OCI-M1 (cell line): ENCODE results near the gene PCDHGB1.
"Not testable (repeated sequence)": the region's sequence is repeated elsewhere in the genome, so short reads cannot be mapped to it uniquely, and the experiment has no call there.

Experiments
- DNase-seq: peaks from one replicate; lab custom pipeline; 2025; lab: John Stamatoyannopoulos, UW

PCDHGB1 gene

DNA sequence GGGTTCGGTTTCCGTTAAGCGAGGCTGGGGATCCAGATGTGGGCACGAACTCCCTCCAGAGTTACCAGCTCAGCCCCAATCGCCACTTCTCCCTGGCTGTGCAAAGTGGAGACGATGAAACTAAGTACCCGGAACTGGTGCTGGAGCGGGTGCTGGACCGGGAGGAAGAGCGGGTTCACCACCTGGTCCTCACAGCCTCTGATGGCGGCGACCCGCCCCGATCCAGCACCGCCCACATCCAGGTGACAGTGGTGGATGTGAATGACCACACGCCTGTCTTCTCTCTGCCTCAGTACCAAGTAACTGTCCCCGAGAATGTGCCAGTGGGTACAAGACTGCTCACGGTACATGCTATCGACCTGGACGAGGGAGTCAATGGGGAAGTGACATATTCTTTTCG, 33.4 kb downstream of the PCDHGB1 start:
- DNase-seq, result no peak

- no peak for DNase-seq
Measured at GRCh38 chr5:141384471-141385267, 34.8 kb downstream of the PCDHGB1 start.

- not testable (repeated sequence) for DNase-seq
Measured at GRCh38 chr5:141387557-141388311, 37.8 kb downstream of the PCDHGB1 start, which contains the start of gene PCDHGB4. TSS of gene PCDHGB4 (plus strand) at chr5:141387698. CDS start at chr5:141387885, 187 bp downstream.

DNA sequence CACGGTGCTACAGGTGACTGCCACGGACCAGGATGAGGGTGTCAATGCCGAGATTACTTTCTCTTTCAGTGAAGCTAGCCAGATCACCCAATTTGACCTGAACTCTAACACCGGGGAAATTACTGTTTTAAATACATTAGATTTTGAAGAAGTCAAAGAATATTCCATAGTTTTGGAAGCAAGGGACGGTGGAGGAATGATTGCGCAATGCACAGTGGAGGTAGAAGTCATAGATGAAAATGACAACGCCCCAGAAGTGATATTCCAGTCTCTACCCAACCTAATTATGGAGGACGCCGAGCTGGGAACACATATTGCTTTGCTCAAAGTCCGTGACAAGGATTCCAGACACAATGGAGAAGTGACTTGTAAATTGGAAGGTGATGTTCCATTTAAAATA, 38.8 kb downstream of the PCDHGB1 start:
- no peak for DNase-seq

DNA sequence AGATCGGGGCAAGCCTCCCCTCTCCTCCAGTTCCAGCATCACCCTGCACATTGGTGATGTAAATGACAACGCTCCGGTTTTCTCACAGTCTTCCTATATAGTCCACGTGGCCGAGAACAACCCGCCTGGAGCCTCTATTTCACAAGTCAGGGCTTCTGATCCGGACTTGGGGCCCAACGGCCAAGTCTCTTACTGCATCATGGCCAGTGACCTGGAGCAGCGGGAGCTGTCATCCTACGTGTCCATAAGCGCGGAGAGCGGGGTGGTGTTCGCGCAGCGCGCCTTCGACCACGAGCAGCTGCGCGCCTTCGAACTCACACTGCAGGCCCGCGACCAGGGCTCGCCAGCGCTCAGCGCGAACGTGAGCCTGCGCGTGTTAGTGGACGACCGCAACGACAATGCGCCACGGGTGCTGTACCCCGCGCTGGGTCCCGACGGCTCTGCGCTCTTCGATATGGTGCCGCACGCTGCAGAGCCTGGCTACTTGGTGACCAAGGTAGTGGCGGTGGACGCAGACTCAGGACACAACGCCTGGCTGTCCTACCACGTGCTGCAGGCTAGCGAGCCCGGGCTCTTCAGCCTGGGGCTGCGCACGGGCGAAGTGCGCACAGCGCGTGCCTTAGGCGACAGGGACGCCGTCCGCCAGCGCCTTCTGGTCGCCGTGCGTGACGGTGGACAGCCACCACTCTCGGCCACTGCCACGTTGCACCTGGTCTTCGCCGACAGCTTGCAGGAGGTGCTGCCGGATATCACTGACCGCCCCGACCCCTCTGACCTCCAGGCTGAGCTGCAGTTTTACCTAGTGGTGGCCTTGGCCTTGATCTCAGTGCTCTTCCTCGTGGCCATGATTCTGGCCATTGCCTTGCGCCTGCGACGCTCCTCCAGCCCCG, 39.5 kb downstream of the PCDHGB1 start:
- DNase-seq, result no peak

DNA sequence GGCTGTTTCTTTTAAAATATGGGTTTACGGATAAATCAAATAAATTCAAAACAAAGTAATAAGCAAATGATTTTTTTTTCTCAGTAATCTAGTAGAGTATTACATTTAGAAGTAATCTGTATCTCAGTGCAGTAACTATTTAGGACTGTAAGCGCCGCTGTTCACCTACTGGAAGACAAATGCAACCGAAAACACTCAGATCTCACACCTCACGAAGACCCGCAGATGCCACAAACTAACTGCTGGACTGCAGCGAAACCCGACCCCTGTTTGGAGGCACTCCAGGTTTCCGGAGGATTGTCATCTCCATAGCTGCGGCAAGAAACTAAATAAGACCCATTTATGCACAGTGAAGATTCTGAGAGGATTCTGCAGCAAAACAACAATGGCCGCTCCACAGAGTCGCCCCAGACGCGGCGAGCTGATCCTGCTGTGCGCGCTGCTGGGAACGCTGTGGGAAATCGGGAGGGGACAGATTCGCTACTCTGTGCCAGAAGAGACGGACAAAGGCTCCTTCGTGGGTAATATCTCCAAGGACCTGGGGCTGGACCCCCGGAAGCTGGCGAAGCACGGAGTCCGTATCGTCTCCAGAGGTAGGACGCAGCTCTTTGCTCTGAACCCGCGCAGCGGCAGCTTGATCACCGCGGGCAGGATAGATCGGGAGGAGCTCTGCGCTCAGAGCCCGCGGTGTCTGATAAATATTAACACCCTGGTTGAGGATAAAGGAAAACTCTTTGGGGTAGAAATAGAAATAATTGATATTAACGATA, 42.7 kb downstream of the PCDHGB1 start, which contains the start of gene PCDHGA8:
Gene PCDHGA8, plus strand, starts transcription at position 205 of the 770 bp plus-strand sequence. Its CDS starts 181 bp downstream, at position 386.
- no peak for DNase-seq

DNA sequence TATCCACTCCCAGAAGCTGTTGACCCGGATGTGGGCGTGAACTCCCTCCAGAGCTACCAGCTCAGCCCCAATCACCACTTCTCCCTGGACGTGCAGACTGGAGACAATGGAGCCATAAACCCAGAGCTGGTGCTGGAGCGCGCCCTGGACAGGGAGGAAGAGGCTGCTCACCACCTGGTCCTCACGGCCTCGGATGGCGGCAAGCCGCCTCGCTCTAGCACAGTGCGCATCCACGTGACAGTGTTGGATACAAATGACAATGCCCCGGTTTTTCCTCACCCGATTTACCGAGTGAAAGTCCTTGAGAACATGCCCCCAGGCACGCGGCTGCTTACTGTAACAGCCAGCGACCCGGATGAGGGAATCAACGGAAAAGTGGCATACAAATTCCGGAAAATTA, 43.4 kb downstream of the PCDHGB1 start:
- DNase-seq, result no peak

DNA sequence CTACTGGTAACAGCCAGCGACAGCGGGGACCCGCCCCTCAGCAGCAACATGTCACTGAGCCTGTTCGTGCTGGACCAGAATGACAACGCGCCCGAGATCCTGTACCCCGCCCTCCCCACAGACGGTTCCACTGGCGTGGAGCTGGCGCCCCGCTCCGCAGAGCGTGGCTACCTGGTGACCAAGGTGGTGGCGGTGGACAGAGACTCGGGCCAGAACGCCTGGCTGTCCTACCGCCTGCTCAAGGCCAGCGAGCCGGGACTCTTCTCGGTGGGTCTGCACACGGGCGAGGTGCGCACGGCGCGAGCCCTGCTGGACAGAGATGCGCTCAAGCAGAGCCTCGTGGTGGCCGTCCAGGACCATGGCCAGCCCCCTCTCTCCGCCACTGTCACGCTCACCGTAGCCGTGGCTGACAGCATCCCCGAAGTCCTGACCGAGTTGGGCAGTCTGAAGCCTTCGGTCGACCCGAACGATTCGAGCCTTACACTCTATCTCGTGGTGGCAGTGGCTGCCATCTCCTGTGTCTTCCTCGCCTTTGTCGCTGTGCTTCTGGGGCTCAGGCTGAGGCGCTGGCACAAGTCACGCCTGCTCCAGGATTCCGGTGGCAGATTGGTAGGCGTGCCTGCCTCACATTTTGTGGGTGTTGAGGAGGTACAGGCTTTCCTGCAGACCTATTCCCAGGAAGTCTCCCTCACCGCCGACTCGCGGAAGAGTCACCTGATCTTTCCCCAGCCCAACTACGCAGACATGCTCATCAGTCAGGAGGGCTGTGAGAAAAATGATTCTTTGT, 44.7 kb downstream of the PCDHGB1 start:
- not testable (repeated sequence) for DNase-seq

DNA sequence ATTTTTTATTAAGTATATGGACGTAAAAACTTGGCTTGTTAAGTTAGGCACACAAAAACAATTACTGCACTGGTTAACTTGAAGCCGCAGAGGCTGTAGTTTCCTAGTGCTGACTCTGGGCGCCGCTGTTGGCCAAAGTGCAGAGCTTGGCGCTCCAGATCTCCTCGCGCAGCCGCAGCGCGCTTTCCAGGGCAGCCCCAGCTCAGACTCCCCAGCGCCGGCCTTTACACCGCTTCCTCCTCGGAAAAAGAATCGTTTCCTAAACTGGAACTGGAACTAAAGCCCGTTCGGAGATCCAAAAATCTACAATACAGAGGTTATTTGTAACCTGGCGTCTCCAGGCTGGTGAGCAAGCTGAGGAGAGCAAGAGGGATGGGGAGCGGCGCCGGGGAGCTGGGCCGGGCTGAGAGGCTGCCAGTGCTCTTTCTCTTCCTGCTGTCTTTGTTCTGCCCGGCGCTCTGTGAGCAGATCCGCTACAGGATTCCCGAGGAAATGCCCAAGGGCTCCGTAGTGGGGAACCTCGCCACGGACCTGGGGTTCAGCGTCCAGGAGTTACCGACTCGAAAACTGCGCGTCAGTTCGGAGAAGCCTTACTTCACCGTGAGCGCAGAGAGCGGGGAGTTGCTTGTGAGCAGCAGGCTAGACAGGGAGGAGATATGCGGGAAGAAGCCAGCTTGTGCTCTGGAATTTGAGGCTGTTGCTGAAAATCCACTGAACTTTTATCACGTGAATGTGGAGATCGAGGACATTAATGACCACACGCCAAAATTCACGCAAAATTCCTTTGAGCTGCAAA, 48.1 kb downstream of the PCDHGB1 start, which contains the start of gene PCDHGB5:
Gene PCDHGB5, plus strand, starts transcription at position 192 of the 796 bp plus-strand sequence. Its CDS starts 181 bp downstream, at position 373.
- DNase-seq, result not testable (repeated sequence)

GRCh38 chr5:141398608-141399007, 48.7 kb downstream of the PCDHGB1 start:
- DNase-seq, result no peak

- DNase-seq, result no peak
Measured at GRCh38 chr5:141399555-141400258, 49.8 kb downstream of the PCDHGB1 start.
